ENCODE data around the gene BMAL2.

The BMAL2 gene

DNA sequence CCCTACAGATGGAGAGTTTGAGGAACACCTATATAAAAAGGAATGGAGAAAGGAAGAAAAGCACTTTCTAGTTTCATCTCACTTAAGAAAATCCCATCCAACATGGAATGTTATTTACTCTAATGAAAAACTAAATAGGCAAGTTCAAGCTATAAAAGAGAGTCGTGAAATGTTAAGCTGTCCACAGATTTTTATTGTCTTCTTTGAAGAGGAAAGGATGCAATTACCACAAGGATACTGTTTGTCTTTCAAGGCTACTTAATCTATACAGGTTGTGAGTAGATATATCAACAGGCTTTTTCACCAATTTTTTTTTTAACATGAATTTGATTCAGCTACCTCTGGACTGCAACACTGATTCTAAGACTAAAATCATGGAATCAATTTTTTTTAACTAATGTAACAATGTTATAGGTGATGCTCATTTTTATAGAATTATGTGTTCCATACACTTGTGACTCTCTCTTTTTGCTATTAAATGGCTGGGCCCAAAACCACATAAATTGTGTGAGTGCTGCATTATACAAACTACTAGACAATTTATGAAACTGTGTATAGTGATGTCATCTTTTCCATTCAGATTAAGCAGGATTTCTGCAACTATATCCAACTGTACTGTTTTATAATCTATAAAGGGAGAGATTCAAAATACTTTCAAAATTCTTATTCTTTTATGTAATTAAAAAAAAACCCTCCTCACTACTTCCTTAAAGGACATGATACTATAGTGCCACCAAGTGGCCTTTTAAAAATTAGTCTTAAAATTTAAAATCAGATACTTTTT, 26.8 kb upstream of the BMAL2 start:
- peaks cover 4% of the 10 kb centered on the region for H3K36me3 Mint-ChIP-seq
- no peaks in the 10 kb centered on the region for H3K27me3 Mint-ChIP-seq
- H3K4me1 Mint-ChIP-seq = peaks cover 7% of the 10 kb centered on the region
- no peaks in the 10 kb centered on the region for H3K9me3 Mint-ChIP-seq
- no peak overlapping the region for H3K4me3 Mint-ChIP-seq
- H3K27ac Mint-ChIP-seq = no peak overlapping the region

GRCh38 chr12:27309293-27309994, 23.2 kb upstream of the BMAL2 start:
- Mint-ChIP-seq H3K36me3 (peaks cover 3% of the 10 kb centered on the region), H3K27ac (no peak overlapping the region), H3K4me3 (no peak overlapping the region), H3K27me3 (no peaks in the 10 kb centered on the region), H3K9me3 (no peaks in the 10 kb centered on the region), H3K4me1 (peaks cover 7% of the 10 kb centered on the region)

DNA sequence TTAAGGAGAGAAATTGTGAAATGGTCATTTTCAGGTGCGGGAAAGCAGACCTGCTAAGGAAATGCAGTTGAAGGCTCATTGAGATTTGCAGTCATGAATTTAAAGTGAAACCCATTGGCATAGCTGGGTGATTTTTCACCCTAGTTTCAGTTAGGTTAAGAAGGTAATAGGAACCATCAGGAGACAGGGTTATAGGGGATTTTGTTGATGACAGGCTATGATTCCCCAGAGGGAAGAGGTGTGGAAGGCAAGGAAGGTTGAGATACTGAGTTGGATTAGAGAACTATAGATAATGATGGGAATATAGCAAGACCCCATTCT, 22.7 kb upstream of the BMAL2 start:
- H3K4me3 Mint-ChIP-seq = no peak overlapping the region

GRCh38 chr12:27316947-27317346, 15.7 kb upstream of the BMAL2 start:
- Mint-ChIP-seq H3K27me3 (no peaks in the 10 kb centered on the region), H3K4me1 (no peaks in the 10 kb centered on the region), H3K9me3 (no peaks in the 10 kb centered on the region), H3K36me3 (peaks cover 6% of the 10 kb centered on the region), H3K27ac (no peak overlapping the region), H3K4me3 (no peak overlapping the region)

More for the DNA sequence above, 22.7 kb upstream of the BMAL2 start:
- peaks cover 3% of the 10 kb centered on the region for H3K36me3 Mint-ChIP-seq
- no peaks in the 10 kb centered on the region for H3K27me3 Mint-ChIP-seq
- H3K9me3 Mint-ChIP-seq = no peaks in the 10 kb centered on the region
- H3K4me1 Mint-ChIP-seq = peaks cover 7% of the 10 kb centered on the region
- no peak overlapping the region for H3K27ac Mint-ChIP-seq

DNA sequence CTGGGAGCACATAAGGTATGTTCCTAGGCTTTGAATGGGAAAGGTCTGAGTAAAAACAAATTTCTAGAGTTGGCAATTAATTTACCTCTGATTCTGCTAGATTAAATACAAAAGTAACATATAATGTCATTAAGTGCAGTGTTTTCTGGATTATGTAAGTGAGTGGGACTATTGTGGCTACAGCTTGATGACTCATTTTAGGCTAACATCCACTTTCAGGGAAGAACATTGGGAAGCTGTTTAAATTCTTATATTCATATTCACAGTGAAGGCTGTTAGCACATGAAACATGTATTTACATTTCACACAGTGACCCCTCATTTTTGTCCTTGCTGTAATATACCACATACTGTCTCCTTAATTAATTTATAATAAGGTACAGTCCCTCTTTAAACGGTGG, 13.2 kb upstream of the BMAL2 start:
- Mint-ChIP-seq H3K9me3 (no peaks in the 10 kb centered on the region), H3K36me3 (peaks cover 3% of the 10 kb centered on the region), H3K27ac (no peak overlapping the region), H3K27me3 (no peaks in the 10 kb centered on the region), H3K4me1 (no peaks in the 10 kb centered on the region), H3K4me3 (no peak overlapping the region)

- Mint-ChIP-seq H3K4me3 (no peak overlapping the region), H3K36me3 (peaks cover 3% of the 10 kb centered on the region), H3K27me3 (no peaks in the 10 kb centered on the region), H3K27ac (no peak overlapping the region), H3K9me3 (no peaks in the 10 kb centered on the region), H3K4me1 (no peaks in the 10 kb centered on the region)
Observed at GRCh38 chr12:27319848-27320247, 12.8 kb upstream of the BMAL2 start.

GRCh38 chr12:27324530-27324929, 8.1 kb upstream of the BMAL2 start:
- Mint-ChIP-seq H3K27me3 (no peaks in the 10 kb centered on the region), H3K4me3 (no peak overlapping the region), H3K4me1 (no peaks in the 10 kb centered on the region), H3K27ac (no peak overlapping the region), H3K36me3 (no peaks in the 10 kb centered on the region), H3K9me3 (no peaks in the 10 kb centered on the region)

- H3K27me3 Mint-ChIP-seq = peaks cover 33% of the 10 kb centered on the region
- H3K9me3 Mint-ChIP-seq = no peaks in the 10 kb centered on the region
- H3K4me1 Mint-ChIP-seq = peaks cover 22% of the 10 kb centered on the region
- no peak overlapping the region for H3K4me3 Mint-ChIP-seq
- H3K27ac Mint-ChIP-seq = no peak overlapping the region
- H3K36me3 Mint-ChIP-seq = no peaks in the 10 kb centered on the region
Observed at GRCh38 chr12:27330846-27331245, 1.8 kb upstream of the BMAL2 start.

DNA sequence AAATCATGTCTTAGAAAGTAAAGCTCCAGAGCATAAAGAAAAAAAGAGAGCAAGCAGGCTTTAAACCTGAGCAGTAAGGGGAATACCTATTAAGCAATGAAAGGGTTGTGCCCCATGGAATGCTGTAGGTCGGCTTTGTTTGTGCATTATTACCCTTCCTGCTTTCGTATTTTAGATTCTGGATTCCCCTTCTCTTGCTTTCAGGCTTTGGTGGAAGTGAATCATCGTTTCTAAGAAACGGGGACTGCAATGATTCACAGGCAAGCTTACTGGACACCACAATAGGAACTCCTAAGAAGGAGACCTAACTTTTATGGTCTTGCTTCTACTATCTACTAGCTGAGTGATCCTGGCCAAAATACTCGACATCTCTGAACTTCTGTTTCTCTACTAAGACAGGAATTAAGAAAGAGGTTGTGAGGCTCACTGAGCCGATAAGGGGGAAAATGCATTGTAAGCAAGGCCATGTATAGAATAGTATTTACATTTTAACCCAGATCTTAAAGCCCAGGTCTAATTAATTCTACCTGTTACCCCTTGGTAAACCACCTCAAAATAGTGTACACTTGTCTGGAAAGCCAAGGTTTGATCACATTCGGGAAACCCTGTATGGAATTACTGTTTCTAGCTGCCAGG, 1.2 kb upstream of the BMAL2 start:
- peak overlapping the region; percentile 27 for H3K4me3 Mint-ChIP-seq
- no peaks in the 10 kb centered on the region for H3K36me3 Mint-ChIP-seq
- peak overlapping the region; percentile 56 for H3K27ac Mint-ChIP-seq
- H3K9me3 Mint-ChIP-seq = no peaks in the 10 kb centered on the region
- H3K4me1 Mint-ChIP-seq = peaks cover 22% of the 10 kb centered on the region
- peaks cover 35% of the 10 kb centered on the region for H3K27me3 Mint-ChIP-seq

GRCh38 chr12:27331927-27332324, 710 bp upstream of the BMAL2 start:
- peaks cover 35% of the 10 kb centered on the region for H3K27me3 Mint-ChIP-seq
- peaks cover 22% of the 10 kb centered on the region for H3K4me1 Mint-ChIP-seq
- H3K27ac Mint-ChIP-seq = peak overlapping the region; percentile 56
- peak overlapping the region; percentile 74 for H3K4me3 Mint-ChIP-seq
- no peaks in the 10 kb centered on the region for H3K36me3 Mint-ChIP-seq
- no peaks in the 10 kb centered on the region for H3K9me3 Mint-ChIP-seq

DNA sequence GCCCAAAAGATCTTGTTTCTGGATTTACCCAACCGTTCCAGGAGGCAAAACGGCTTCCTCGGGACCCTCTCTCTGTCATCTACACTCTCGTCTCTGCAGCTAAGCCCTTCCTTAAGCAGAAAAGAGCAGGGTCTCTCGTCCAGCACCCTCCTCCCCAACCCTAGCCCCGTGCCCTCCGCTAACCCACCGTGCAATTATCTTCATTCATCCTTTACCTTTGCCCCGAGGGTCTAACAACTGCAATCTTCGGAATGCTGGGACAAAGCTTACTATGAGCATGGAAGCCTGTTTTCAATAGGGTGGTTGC, 276 bp upstream of the BMAL2 start:
- Mint-ChIP-seq H3K36me3 (no peaks in the 10 kb centered on the region), H3K27ac (peak overlapping the region; percentile 56), H3K27me3 (peaks cover 35% of the 10 kb centered on the region), H3K9me3 (no peaks in the 10 kb centered on the region), H3K4me3 (peak overlapping the region; percentile 74), H3K4me1 (peaks cover 22% of the 10 kb centered on the region)

- Mint-ChIP-seq H3K27ac (peak overlapping the region; percentile 67), H3K4me3 (peak overlapping the region; percentile 92), H3K4me1 (peaks cover 22% of the 10 kb centered on the region), H3K9me3 (no peaks in the 10 kb centered on the region), H3K36me3 (no peaks in the 10 kb centered on the region), H3K27me3 (peaks cover 35% of the 10 kb centered on the region)
Observed at GRCh38 chr12:27333403-27334009, 870 bp downstream of the BMAL2 start.

- Mint-ChIP-seq H3K36me3 (no peaks in the 10 kb centered on the region), H3K9me3 (no peaks in the 10 kb centered on the region), H3K4me3 (peak overlapping the region; percentile 92), H3K4me1 (peaks cover 22% of the 10 kb centered on the region), H3K27me3 (peaks cover 35% of the 10 kb centered on the region), H3K27ac (no peak overlapping the region)
Observed at GRCh38 chr12:27334042-27334720, 1.5 kb downstream of the BMAL2 start.

- no peaks in the 10 kb centered on the region for H3K36me3 Mint-ChIP-seq
- H3K27ac Mint-ChIP-seq = no peak overlapping the region
- H3K27me3 Mint-ChIP-seq = peaks cover 35% of the 10 kb centered on the region
- peaks cover 22% of the 10 kb centered on the region for H3K4me1 Mint-ChIP-seq
- H3K4me3 Mint-ChIP-seq = no peak overlapping the region
- no peaks in the 10 kb centered on the region for H3K9me3 Mint-ChIP-seq
Observed at GRCh38 chr12:27334721-27335082, 2.1 kb downstream of the BMAL2 start.

DNA sequence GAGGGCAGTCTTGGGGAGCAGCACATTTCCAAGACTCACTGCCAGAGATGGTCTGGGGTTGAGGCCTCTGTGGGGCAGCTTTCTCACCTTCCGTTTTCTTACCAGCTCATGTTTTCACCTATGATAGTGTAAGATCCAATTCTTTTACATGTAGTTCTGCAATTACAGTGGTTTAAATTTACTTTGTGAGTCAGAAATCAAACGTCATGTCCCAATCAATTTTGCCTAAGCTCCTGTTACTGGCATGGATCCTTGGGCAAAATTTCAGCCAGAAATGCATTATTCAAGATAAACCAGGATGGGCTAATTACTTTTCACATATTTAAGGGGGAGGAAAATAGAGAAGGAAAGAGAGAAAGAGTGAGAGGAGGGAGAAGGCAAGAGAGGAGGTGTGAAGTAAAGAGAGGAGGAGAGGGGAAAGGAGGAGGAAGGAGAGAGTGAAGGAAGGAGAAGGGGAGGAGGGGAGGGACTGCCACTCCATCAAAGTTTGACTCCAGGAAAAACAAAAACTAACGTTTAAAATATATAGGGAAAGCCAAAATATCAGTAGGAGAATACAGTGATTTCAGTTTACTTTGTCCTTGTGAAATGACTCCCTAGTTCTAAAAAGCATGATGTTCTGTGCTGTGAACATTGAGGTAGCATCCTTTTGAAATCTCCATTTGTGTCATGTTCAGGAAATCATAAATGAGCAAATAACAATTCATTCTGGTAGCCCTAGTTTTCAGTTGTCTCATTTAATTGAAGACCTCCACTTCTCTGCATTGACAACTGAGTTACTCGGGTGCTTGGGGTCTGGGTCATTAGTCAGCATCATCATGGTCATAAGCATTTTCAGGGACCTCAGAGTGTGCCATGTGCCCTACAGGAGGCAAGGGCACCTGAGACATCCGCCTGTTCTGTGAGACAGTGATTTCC, 3.0 kb downstream of the BMAL2 start:
- H3K27me3 Mint-ChIP-seq = peaks cover 33% of the 10 kb centered on the region
- H3K4me1 Mint-ChIP-seq = peaks cover 22% of the 10 kb centered on the region
- H3K27ac Mint-ChIP-seq = no peak overlapping the region
- no peaks in the 10 kb centered on the region for H3K9me3 Mint-ChIP-seq
- H3K4me3 Mint-ChIP-seq = no peak overlapping the region
- H3K36me3 Mint-ChIP-seq = no peaks in the 10 kb centered on the region

Data from activated naive CD4-positive, alpha-beta T cell treated with anti-CD3 and anti-CD28 coated beads, Interleukin-2, amount 50 U/mL, for 24 hours (primary cell).